Hematopoietic multipotent progenitor cell treated with erythropoietin and hydrocortisone succinate and interleukin-3 and kit ligand, for 15 days (in vitro differentiated cells): ENCODE measurements around the gene RHOBTB3.

Experiments used
- DNase-seq: peaks from one replicate; pipeline ENCODE4 v3.0.0-alpha.2; 2015; ENCODE audit warnings: low spot score

The RHOBTB3 gene

DNA sequence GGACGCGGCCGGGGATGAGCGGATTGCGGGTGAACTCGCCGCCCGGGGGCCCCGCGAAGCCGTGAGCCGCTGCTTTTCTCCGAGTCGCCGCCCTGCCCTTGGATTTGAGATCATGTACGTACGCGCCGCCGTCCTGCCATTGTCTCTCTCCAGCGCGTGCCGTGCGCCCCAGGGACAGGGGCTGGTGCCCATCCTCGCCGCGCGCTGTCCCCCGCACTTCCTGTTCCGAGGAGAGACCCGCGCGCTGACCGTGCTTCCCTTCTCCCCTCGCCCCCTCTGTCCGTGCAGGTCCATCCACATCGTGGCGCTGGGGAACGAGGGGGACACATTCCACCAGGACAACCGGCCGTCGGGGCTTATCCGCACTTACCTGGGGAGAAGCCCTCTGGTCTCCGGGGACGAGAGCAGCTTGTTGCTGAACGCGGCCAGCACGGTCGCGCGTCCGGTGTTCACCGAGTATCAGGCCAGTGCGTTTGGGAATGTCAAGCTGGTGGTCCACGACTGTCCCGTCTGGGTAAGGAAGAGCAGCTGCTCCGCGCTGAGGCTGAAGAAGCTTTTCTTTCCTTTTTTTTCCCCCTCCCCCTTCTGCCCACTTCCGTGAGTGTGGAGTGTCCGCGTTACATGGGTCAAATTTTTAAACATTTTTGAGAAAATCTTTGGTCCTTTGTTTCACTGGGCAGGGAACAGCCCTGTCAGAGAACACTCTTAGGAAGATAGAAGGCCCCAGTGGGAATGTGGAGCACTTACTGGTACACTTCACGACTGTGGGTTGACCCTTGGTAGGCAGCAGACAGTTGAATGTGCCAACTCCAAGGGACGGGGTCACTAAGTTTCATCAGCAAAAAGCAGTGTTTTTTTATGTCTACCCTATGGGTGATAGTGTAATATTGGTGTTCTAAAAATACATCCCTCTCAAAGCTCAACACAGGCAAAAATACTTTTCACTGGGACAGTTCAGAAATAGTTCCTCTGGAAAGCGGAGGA is 727 bp downstream of the RHOBTB3 start:
- peak; percentile 43 for DNase-seq

DNA sequence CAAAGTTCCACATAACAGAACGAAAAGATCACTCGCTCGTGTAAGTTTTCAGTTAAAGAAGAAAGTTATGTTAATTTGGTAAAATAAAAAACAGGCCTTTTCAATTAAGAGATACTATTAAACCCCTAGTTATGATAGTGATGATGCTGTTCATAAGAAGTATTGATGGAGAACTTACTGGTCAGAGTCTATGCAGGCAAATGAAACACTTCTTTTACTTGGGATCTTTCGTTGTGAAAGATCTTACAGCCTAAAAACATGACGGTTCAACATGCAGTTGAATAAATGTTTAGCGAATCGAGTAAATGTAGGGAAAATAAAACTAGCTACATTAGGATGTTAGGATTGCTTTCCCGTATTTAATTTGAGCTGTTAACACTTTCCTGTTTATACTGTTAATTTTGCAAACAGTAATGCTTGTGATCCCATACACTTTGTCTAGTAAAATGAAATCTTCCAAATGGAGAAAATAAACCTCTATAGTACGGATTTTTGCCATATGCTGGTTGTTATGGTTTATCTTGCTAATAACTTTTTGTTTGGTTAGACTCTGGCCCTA is 2.0 kb downstream of the RHOBTB3 start:
- no peak for DNase-seq

DNA sequence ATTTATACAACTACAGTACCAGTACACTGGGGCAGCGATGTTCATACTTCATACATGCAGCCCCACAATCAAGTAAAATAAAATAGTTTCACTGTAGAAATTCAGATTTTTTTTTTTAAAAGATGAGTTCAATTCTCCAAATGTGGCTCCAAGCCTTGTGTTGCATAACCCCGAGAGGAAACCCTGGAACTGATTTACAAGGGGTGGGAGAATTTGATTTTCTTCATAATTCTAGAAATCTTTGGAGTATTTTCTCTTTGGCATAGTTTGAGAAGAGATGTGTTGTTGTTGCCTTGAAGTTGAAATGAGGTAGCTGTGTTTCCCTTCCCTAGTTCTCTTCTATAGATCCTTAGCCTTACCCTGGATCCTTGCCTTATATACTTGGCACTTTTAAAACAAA is 3.1 kb downstream of the RHOBTB3 start:
- no peak for DNase-seq

DNA sequence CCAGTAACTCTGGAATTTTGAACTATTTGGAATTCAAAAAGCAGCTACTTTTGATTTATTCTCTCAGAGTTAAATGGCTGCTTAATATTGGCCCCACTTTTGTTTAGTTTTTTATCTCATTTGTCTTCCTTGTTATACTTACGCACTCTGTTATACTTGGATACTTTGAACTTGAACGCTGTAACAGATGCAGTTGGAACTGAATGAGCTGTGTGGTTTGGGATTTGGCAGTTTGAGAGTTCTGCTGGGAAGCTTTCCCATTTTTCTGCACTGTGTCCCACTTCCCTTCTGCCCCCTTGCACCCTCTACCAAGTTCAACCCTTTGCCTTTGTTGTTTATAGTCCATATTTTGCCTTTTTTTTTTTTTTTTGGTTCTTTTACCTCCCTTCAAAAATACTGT is 3.8 kb downstream of the RHOBTB3 start:
- no peak for DNase-seq

DNA sequence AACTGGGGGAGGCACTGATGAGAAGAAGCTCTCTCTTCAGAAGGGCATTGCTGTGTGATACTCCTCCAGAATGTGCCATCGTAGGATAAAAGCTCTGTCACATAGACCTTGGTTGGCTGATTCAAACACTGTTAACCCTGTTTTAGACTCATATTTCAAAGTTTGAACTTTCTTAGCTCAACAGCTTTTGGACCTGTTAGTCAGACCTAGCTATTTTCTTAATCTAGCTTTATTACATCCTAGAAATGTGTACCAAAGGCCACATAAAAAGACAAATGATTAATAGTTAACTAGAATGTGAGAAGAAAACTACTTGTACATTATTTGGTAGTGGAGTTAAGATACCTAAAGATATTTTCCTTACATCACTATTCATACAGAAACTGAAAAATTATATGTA is 4.3 kb downstream of the RHOBTB3 start:
- DNase-seq: no peak

DNA sequence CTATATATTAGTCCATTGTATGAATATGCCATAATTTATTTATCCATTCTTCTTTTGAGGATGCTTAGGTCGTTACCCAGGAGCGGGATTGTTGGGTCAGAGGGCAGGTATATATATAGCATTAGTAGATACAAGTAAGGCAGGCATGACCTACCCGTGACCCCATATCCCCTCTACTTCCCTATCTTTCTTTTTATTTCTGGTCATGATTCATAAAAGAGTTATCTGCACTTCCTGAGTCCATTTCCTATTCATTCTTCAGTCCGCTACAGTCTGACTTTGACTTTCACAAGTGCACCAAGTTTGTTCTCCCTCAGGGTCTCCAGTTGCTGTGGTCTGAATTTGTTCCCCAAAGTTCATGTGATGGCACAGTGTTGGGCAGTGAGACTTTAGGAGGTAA is 6.9 kb downstream of the RHOBTB3 start:
- DNase-seq: no peak

DNA sequence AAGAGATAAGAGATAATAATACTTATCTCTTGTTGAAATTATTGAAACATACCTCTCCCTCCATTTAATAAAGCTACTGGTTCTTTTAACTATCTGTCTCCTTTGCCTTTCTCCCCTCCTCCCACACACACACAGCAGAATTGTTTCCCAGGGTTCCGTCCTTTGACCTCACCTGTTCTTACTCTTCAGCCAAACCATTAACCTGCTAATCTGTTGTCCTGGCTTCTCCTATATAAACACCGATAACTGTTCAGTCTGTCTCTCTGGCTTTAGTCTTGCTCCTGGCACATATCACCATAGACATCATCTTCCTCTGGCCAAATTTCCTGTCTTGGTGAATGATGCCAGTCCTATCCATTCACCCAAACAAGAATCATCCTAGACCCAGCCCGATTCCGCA is 7.7 kb downstream of the RHOBTB3 start:
- DNase-seq: no peak

DNA sequence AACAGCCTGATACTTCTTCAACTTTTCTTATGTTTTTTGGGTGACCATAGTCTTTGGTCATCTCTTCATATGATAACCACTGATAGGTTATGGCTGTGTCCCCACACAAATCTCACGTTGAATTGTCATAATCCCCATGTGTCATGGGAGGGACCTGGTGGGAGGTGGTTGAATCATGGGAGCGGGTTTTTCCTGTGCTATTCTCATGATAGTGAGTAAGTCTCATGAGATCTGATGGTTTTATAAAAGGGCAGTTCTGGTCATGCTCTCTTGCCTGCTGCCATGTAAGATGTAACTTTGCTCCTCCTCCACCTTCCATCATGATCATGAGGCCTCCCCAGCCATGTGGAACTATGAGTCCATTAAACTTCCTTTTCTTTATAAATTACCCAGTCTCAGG is 8.7 kb downstream of the RHOBTB3 start:
- no peak for DNase-seq

DNA sequence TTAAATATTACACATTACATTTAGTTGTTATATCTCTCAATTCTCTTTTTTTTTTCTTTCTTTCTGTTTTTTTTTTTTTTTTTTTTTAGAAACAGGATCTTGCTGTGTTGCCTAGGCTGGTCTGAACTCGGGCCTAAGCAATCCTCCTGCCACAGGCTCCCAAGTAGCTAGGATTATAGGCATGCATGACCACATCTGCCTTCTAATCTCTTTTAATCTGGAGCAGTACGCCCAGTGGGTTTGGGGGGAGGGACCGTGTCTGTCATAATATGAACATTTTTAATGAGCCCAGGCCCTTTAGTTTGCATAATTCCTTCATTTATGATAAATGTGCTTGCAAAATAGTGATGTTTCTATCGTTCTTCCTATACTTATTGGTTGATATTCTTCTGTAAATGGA is 10.3 kb downstream of the RHOBTB3 start:
- DNase-seq: no peak

DNA sequence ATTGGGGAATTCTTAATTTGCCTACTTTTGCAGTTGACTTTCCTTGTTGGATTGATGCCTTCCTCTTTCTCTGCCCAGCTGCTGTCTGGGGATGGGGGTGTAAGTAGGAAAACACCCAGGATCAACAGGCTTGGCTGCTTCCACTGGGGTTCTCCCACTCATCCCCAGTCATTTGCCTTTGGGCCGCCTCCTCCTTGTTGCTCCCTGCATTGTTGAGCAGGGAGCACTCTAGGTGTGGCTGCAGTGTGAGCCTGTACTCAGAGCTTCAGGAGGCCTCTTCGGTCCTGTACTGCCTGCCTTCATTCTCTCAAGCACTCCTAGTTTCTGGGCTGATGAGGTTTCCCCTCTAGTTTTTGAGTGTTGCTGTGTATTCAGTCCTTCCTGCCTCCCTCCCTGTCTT is 12.1 kb downstream of the RHOBTB3 start:
- no peak for DNase-seq

DNA sequence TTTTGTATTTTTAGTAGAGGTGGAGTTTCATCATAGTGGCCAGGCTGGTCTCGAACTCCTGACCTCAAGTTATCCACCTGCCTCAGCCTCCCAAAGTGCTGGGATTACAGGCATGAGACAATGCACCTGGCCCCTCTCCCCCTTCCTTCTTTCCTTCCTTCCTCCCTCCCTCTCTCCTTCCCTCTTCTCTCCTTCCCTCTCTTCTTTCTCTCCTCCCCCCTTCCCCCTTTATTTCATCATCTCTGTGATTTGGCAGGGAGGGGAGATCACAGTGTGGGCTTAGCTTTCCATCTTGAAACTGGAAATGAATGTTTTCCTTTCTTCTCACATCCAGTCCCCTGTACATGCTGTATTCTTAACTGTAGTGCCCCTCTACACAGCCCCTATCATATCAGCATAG is 12.7 kb downstream of the RHOBTB3 start:
- no peak for DNase-seq

DNA sequence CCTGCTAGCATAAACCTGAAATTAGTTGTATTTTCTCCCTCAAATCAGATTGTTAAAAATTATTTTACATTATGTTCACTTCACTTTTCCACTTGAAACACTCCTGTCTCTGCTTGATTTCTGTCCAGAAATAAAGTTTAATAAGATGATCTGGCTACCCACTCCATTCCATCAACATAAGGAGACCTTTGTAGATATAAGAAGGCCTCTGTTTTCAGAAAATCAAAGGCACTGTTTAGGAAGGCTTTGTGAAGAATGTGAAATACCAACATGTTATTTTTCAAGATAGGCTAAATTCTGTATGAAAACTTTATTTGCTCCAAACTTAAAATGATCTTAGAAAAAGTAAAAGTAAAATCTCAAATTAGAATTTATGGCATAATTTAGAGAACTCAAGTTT is 15.1 kb downstream of the RHOBTB3 start:
- DNase-seq: no peak

DNA sequence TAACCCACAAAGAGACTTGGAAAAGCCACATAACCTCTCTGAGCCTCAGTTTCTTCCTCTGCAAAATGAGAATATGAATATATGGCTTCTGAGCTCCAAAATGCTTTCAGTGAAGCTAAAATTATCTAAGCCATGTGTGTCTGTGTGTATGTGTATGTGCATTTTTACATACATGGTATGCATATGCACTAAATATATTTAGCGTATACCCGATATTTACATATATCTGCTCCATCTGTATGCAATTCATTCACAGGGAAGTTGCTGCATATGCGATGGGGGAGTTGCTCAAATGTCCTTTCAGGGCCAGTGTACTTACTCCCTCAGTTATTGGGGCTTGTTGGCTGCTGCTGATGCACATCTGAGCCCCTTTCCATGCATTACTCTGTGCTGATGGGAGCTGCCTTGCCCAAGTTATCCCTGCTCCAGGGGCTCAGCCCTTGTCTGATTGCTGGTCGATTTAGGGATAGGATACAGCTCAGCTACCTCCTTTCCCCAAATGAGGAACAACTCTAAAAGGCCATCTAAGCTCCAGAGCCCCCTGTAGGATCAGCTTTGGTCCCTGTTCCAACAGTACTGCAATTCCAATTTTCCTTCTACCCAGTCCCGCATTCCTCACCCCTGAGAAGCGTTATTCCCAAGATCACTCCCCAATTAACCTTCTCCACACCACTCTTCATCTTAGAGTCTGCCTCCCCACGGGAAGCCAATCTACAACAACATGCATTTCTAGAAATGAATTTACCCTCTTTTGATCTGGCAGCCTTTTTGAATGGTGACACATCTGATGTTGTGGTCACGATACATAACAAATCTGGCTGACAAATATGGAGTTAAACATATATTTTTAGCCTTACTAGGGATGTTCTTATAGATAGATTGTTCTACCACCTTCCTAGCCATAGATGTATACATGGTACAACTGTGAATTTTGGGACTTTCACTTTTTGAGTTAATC is 15.9 kb downstream of the RHOBTB3 start:
- DNase-seq: no peak

DNA sequence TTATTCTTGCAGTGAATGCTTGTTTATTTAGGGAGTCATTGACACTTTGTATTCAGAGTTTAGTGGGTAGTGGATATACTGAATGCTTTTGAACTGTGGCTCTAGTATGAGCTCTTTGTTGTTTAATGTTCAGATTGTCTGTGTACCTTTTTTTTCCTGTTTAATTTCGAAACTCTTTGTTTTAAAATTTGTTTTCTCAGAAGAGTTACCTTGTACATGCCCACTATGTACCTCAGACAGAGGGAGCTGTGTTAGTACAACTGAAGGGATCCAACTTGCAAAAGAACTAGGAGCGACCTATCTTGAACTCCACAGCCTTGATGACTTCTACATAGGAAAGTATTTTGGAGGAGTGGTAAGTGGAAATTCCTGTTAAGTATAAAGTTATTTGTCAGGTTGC is 17.0 kb downstream of the RHOBTB3 start:
- DNase-seq: no peak

DNA sequence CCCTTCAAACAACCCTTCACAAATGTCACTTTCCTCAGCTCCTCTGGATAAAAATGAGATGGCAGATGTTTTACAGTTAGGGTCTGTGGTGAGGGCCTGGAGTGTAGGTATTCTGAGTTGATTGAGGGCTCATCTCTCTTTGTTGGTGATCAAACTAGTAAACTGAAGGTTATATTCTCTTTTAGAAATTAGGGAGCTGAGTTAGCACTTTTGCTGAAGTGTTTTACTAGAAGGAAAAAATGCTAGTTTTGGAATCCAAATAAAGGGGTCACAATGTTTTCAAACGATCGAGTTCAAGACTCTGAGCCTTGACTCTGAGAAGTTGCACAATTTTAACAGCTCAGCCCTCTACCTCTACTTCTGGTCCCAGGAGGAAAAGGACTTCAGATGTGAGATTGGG is 23.4 kb downstream of the RHOBTB3 start:
- DNase-seq: no peak

DNA sequence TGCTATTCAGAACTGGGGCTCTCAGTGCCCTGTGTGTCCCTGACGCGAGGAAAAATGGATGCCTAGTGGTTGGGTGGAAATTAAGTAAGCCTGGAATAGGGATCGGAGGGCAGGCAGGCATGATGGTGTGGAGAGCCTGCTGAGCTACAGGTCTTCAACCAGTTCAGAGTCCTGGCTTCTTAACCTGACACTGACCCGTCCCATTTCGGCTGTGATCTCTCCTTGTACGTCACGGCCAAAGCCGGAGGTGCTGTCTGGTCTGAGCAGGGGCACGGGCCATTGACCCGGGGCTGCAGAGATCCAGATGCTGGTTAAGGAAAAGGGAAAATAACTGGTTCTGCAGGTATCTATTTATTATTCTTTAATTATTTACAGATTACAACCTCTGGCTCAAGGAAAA is 27.9 kb downstream of the RHOBTB3 start:
- no peak for DNase-seq

DNA sequence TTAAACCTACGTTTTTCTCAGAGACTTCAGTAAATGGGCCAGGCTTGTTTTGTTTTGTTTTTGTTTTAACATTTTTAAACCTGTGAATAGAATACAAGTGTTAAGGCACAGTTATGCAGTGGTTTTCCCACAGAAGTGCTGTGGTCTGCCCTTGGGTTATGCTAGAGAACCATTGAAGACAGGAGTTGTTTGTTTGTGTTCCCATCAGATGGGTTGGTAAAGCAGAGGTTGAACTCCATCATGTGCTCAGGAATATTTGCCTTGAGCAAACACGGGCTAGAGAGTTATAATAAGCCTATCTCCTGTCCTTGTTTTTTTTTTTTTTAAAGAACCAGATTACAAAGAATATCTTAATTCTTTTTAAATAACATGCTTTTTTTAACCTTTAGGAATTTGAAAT is 28.5 kb downstream of the RHOBTB3 start:
- no peak for DNase-seq

DNA sequence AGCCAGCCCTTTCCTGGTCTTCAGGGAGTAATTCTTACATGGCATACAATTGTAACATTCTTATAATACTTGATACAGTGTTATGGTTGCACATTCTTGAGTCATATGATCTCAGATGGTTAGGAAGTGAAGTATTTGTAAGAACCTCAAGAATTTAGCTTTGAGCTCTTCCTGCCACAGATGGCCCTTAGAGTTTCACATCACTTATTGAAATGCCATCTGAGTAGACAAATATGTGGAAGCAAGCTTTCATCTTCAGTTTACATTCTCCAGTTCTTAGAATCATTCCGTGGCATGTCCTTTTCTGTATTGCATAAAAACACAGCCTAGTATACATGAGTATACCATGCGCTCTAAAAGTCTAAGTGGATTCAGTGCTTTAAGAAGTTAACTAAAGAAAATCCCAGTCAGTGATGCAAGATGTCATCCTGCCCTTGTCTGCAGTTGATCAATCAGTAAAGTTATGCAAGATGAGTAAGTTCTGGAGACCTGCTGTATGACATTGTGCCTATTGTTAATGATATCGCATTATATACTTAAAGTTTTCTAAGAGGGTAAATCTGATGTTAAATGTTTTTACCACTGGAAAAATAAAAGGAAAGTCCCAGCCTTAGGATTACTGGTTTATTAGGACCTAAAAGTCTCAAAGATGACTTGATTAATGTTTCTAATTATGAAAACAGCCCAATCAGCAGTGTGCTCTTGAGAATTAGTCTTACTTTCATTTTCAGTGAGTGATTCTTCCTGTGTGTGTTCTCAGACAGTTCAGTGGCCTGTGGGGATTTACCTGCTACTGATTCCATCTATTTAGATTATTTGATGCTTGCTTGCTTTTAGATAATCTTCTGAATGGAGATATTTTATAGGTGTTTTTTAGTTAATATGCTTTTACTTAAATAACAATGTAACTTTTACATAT is 29.4 kb downstream of the RHOBTB3 start:
- peak; percentile 19 for DNase-seq

DNA sequence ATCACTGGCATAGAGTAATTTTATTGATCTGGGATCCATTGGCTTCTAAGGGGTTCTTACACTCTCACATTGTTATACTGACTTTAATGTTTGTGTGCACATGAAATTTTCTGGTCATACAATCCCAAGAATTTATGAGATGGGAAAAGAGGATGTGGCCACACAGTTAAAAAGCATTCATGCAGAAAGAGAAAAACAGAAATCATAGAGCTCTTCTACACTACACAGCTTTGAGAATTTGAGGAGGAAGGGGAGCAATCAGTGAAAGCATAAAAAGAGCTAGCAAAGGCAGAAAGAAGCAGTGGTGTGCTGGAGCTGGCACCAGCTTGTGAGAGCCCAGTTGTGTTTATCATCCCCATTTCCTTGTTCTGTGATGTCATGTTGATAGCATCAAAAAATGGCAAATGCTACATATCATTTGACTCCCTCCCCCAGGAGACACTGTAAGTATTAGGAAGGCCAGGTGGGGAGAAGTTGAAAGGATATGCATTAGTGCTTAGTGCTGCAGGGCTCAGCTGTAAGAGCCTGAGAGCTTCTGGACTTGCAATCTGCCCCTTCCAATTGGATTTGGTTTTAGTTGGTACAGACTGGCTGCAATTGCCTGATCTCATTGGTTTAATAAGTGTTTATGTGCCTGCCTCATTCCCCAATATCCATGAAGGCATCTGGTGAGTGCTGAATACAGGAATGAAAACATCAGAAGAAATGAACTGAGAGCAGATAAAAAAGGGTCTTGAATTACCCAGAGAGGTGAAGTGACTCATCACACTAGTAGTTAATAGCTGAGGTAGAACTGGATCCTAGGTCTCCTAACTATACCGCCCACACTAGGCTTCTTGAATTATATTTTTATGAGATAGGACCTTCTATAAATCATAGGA is 30.9 kb downstream of the RHOBTB3 start:
- no peak for DNase-seq

DNA sequence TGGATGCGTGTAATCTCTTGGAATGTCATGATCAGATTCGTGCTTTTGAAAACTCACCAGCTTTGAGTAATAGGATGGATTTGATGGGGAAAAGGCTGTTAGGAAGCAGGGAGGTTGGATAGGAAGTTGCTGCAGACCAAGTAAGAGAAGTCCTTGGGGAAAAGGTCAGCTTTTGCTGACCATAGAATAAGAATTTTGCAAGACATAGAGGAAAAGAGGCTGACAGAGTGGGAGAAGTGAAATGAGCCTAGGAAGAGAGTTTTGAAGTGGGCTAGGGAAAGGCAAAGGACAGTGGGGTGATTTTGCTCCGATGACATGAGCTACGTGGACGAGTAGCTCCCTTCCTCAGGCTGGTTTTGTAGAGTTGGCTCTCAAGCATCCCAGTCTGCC is 31.5 kb downstream of the RHOBTB3 start:
- no peak for DNase-seq

DNA sequence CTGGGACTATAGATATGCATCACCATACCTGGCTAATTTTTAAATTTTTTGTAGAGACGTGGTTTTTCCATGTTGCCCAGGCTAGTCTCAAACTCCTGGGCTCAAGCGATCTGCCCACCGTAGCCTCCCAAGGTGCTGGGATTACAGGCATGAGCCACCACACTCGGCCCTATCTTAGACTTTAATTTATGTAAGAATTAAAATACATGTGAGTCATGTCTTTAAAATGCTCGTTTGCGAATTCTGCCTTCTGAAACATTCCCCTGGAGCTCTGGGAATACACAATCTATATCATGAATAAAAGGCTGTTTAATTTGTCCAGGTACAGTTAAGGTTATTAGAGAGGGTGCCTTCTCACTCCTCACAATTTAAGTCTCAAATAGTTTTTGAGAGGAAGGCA is 32.8 kb downstream of the RHOBTB3 start:
- DNase-seq: no peak
